T-helper 1 cell treated with Interleukin-12 subunit alpha and Interleukin-12 subunit beta and Interleukin-4 antibody, amounts not matched to agents 30 ng/mL and 1 ng/mL, for 36 hours (primary cell): ENCODE results near the gene NME5. TPM values are rescaled to one million over a fixed set of nuclear protein-coding genes. Genes with fewer than 3 reads are reported as not detected.
"Not testable (repeated sequence)": the region's sequence is repeated elsewhere in the genome, so short reads cannot be mapped to it uniquely, and the experiment has no call there.

ENCODE experiments used
- intact Hi-C: fragments of 100-400 bp; cut with micrococcal nuclease; formaldehyde crosslinking; loops from one replicate; pipeline ENCODE4 v1.15.1; 2024
- total RNA-seq: library from RNA; stranded (reverse); gene quantifications from 2 replicates; pipeline ENCODE4 v1.2.3, GENCODE V29; 2022

Gene NME5, protein sequence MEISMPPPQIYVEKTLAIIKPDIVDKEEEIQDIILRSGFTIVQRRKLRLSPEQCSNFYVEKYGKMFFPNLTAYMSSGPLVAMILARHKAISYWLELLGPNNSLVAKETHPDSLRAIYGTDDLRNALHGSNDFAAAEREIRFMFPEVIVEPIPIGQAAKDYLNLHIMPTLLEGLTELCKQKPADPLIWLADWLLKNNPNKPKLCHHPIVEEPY
- not detected in 2 replicates for total RNA-seq

DNA sequence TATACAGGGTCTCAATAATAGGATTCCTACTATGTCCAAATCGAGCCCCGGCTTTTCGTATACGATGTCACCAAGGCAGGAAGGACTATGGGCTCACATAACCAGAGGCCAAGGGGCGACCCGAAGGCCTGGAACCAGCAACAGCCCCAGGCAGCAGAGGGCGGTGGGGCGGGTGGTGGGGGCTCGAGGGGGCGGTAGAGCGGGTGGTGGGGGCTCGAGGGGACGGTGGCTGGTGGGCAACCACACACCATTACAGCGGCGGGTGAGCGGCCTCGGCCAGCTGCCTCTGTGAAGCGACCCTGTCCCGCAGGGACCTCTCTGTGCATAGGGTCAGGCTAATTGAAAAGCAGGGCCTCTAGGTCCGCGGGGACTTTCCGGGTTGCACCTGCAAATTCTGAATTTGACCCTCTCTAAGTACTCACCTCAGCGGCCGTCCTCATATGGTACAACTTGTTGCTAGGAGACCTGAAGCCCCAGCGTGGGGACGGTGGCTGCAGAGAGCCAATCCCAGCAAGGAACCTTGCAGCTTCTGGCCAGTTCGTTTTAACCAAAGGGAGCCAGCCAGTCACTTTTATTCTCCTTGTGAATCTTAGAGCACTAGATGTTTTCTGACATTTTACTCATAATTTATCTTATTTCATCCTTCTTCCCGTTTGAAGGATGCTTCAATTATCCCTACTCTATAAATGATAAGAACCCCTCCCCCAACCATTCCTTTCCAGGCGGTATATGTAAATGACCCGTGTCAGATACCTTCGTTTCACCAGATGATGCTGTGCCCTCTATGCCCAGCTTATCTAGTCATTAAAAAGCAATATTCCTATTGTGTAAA is at the start of gene NME5:
NME5 (minus strand) TSS at position 480 of the 832 bp plus-strand sequence. CDS start 648 bp downstream, outside the sequence.
- intact Hi-C loops: no loop called here

DNA sequence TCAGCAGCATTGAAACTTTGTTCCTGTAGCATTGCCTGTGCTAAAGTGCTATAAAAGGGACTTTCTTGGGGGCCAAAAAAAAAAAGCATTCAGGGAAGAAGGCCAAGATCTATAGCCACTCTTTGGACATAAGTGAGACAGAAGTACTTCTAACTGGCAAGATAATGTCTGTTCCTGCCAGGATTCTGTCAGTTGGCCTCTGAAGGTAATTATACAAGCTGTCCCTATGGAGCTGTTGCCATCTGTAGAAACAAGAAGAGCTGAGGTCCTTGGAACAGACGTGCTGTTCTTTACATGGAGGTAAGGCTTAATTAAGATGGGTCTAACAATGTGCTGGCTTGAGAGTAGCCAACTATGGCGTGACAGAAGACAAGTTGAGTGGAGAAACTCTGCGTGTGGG is 49.4 kb upstream of the NME5 start:
- intact Hi-C loops: no loop called here

DNA sequence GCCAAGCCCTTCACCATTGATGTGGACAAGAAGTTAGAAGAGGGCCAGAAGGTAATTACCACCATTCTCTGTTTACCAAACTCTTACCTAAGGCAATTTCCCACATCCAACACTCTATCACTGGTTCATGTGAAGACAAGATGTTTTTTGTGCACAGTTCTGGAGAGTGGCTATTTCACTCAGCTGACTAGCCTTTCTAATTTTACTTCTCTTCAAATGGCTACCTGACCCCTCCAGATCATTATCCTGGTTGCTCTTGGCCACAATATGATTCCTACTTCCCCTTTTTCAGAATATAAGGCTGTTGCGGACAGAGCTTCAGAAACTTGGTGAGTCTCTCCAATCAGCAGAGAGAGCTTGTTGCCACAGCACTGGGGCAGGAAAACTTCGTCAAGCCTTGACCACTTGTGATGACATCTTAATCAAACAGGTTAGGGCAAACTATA is 46.8 kb upstream of the NME5 start:
- intact Hi-C loops: no loop called here

DNA sequence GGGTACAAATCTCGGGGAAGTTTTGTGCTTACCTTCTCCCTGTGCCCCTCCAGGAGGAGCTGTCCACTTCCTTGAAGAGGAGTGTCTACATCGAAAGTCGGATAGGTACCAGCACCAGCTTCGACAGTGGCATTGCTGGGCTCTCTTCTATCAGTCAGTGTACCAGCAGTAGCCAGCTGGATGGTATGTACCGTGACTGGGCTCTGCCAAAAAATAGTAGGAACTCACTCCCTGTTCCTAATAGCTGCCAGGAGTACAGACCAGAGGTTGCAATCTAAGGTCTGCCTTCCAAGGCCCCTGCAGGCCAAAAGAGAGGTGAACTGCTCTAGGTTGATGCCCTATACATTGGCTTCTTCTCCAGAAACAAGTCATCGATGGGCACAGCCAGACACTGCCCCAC is 43.6 kb upstream of the NME5 start:
- intact Hi-C loops: no loop called here

DNA sequence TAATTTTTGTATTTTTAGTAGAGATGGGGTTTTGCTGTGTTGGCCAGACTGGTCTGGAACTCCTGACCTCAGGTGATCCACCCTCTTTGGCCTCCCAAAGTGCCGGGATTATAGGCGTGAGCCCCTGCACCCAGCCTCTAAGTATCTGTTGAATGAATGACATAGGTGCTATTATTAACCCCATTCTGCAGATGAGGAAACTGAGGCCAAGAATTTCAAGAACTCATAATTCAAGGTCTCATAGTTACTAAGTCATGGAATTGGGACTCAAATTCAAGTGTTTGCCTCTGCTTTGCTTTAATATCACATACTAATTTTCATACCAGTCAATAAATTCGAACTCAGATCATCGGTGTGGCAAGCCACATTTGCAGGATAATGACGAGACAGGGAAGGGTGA is 41.6 kb upstream of the NME5 start:
- intact Hi-C loops: loop anchor here (1.0 kb wide), 5 partner anchors 102 to 367 kb away; no protein-coding TSS in a partner anchor

DNA sequence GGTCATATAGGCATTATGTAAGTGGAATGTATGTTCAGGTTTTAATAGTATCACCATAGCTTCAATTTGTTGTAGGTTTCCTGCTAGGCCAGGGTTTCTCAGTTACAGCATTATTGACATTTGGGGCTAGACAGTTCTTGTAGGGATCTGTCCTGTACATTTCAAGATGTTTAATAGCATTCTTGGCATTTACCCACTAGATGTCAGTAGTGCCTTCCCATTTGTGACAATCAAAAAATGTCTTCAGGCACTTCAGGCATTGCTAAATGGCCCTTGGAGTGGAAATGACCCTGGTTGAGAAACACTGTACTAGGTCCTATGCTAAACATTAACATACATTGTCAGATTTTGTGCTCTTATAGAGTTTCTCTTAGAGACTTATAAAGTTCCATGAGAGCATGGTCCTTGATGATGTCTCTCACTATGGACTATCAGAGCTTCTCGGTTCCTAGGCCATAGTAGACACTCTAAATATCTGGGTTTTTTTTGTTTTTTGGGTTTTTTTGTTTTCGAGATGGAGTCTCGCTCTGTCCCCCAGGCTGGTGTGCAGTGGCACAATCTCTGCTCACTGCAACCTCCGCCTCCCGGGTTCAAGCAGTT is 41.1 kb upstream of the NME5 start:
- intact Hi-C loops: loop anchor here (1.0 kb wide), 5 partner anchors 103 to 368 kb away; no protein-coding TSS in a partner anchor

DNA sequence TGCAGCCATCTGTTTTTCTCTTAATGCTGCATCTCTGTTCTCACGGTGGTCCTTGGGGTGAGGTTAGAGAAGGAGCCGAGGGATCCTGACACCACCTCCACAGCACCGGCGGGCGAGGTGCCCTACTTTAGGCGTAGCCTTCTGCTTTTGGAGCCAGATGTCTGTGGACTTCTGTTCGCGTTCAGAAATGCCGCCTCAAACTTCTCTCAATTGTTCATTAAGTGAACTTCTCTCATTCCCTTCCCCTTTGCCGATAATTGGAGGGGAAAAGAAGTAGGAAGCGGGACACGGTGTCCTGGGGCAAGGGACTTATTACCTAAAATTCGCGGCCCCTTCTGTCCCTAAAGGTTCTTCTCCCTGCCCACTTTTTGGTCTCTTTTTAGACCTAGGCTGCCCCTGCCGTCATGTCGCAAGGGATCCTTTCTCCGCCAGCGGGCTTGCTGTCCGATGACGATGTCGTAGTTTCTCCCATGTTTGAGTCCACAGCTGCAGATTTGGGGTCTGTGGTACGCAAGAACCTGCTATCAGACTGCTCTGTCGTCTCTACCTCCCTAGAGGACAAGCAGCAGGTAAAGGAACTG is 40.1 kb upstream of the NME5 start:
- intact Hi-C loops: loop anchor here (5.0 to 10.0 kb wide), 3 partner anchors 573 to 1223 kb away; partner anchors contain the start of genes CTNNA1 and SPATA24

DNA sequence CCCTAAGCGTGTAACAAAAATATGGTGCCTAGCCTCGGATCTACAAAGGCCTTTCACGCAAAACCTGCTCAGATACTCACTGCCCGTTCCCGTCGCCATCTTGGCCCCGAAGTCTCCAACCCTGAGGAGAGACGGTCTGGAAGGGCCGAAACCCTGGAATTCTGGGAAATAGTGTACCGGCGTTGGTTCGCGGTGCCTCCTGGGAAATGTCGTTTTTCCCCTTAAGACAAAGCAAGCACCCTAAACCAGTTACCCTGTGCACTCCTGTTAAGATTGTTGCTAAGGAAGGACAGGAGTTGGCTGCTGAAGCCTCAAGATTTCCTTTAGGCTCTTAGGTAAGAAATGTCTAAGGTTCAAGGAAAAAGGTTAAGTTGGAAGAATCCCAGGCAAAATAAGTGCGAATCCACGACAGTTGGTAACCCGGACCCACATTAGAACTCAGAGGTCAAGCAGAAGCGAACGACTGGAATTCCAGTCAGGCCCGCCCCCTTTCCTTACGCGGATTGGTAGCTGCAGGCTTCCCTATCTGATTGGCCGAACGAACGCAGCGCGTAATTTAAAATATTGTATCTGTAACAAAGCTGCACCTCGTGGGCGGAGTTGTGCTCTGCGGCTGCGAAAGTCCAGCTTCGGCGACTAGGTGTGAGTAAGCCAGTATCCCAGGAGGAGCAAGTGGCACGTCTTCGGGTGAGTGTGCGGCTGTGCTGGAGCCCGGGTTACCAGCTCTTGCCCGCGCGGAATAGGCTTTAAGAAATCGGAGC is 39.5 kb upstream of the NME5 start, which contains the start of the genes BRD8 and KIF20A:
BRD8 (minus strand) TSS at position 115 of the 761 bp plus-strand sequence; CDS start at position 99, 16 bp downstream.
KIF20A (plus strand) TSS at position 597 of the 761 bp plus-strand sequence. CDS start 569 bp downstream, outside the sequence.
- intact Hi-C loops: loop anchor here (1.0 to 10.0 kb wide), 17 partner anchors 35 to 1224 kb away; partner anchors contain the start of genes CDC23, CDC25C, CTNNA1 and ETF1

DNA sequence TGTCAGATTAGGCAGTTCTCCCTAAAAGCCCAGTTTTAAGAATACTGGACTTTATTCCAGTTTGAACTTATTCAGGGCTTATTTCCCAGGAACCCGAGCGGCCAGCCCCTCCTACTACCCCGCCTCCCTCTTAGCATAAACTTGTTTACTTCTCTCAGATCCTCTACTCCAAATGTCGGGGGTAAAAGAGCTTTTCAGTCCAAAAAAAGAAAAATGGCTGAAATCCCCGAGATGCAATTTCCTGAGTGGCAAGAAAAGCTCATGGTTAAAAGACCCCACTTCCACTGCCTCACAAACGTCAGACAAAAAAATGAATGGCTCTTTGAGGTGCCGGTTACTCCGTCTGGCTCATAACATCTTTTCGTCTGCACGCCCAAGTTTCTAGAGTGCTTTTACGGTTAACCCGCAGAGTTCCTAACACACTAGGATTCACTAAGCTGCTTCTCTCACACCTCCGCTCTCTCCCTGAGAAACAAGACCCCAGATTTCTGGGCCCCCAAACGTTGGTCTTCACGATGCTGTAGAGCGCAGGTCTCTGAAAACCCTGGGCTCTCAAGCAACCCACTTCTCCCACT is 38.8 kb upstream of the NME5 start:
- intact Hi-C loops: loop anchor here (1.0 to 10.0 kb wide), 17 partner anchors 35 to 1224 kb away; partner anchors contain the start of genes CDC23, CDC25C, CTNNA1 and ETF1

DNA sequence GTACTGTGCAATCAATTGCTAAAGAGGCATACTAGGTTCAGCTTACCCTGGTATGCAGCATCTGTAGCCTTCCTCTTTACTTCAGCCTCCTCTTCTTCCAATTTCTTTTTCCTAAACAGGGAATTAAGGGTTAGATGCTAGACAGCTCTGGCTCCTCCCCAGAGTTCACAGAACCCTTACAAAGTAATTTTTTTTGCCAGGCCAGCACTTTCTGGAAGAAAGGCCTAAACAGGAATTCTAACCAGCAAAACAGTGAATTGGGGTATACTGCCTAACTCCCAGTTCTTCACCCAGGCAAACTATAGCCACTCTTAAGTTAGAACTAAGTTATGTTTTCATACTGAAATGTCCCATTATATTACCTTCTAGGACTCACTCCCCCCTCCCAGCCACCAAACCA is 31.1 kb upstream of the NME5 start:
- intact Hi-C loops: loop anchor here (10.0 kb wide), 1 partner anchor 1105 kb away; no protein-coding TSS in a partner anchor

DNA sequence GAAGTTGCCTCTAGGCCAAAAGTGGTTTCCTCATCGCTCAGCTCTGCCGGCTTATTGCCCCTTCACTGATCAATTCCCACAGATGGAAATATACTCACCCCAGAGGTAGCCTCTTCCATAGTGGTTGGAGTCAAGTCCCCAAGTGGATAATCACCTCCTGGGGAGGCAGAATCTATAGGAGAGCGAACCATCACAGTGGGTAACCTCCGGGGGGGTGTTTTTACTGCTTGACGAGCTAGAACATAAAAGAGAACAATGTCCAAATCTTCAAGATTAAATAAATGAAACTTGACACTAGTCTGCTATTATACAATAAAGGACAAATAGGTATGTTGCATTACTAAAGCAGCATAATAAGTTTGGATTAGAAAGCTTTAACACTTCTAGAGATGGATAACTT is 29.9 kb upstream of the NME5 start:
- intact Hi-C loops: no loop called here

DNA sequence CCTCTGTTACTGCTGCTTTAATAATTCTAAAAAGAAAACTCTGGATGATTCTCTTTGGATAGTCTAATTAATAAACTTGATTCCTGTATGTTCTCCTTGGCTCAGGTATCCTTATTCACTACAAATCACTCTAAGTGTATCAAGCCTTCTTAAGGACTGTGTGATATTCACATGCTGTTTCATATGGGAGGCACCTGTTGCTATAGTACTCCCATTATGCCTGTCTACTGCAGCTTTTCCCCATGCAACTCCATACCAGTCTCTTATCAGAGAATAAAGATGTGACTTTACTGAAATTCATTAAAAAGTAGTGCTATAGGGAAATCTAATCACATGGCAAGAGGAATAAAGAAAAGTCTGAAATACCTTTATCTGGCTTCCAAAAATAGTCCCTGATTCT is 24.5 kb upstream of the NME5 start:
- intact Hi-C loops: no loop called here

DNA sequence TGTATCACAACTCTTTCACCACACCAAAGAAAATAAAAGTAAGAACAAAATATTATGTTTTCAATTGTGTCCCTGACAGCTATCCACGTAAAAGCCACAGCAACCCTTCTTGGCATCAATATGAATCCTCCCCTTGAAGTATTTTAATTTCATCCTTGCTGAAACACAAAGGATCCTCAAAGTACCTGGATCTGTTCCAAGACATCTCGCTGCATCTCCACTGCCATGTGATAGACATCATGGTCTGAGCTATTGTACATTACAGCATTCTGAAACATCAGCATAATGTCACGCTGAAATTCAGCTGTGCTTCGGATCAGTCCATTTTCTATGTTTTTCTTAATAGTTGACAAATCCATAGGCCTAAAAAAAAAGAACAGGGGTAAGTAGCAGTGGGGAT is 21.5 kb upstream of the NME5 start:
- intact Hi-C loops: no loop called here

DNA sequence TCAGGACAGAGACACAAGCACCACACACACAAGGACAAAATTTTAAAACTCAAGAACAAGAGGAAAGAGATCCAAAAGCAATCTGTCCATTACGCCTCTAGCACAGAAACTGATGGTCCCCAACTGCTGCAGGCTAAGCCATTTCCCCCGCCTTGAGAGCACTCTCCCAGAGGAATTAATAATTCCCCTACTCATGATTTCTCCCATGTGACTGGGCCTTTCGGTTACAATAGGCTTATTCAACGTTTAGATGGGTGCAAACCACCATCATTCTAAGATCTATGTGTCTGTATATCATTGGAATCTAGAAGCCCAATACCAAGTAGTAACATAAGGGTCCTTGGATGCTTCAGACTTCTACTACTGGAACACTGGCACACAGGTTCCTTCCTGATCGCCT is 20.4 kb upstream of the NME5 start:
- intact Hi-C loops: no loop called here

DNA sequence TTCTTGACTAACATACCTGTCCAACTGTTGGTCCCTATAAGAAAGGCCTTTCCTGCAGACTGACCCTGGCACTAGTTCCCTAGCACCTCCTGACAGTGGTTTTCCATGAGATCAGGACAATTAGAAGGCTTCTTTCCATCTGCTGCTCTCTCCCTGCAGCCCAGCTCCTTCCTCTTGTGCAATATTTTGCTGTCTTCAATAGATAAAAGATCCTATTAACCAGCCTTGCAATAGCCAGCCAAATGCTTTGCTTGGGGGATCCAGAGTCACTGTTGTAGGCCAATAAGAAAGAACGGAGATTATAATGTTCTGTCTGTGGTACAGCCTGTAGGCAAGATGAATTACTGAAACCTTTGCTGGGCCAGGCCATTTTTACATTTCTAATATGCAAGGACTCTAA is 18.4 kb upstream of the NME5 start:
- intact Hi-C loops: no loop called here

DNA sequence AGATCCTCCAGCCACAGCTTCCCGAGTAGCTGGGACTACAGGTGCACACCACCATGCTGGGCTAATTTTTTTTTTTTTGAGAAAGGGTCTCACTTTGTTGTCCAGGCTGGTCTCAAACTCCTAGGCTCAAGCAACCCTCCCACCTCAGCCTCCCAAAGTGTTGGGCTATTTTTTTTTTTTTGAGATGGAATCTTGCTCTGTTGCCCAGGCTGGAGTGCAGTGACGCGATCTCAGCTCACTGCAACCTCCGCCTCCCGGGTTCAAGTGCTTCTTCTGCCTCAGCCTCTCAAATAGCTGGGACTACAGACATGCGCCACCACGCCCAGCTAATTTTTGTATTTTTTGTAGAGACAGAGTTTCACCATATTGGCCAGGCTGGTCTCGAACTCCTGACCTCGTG is 16.7 kb upstream of the NME5 start:
- intact Hi-C loops: not testable (repeated sequence)

DNA sequence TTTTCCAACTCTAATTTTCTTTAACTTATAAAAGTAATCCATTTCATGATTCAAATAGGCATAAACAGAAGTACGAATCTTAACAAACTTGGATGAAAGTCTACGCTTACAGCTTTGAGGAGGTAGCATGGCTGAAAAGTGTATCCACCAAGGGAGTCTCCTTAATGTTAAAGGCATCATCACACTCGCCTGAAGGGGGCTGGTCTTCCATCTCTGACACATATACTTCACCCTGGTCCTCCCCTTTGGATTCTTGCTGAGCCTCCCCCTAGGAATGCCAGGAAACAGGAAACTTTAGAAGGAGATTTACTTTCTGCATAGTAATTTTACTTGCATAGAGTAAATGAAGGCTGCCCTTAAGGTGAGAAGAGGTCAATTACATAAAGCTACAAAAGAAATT is 10.3 kb upstream of the NME5 start:
- intact Hi-C loops: no loop called here

DNA sequence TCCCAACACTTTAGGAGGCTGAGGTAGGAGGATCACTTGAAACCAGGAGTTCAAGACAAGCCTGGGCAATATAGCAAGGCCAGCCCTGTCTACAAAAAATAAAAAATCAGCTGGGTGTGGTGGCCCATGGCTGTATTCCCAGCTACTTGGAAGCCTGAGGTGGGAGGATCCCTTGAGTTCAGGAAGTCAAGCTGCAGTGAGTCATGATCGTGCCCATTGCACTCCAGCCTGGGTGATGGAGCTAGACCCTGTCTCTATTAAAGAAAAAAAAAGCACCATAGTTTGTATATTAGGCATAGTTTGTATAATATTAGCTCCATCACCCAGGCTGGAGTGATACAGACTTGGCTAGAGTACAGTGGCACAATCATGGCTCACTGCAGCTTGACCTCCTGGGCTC is 9.6 kb upstream of the NME5 start:
- intact Hi-C loops: no loop called here

DNA sequence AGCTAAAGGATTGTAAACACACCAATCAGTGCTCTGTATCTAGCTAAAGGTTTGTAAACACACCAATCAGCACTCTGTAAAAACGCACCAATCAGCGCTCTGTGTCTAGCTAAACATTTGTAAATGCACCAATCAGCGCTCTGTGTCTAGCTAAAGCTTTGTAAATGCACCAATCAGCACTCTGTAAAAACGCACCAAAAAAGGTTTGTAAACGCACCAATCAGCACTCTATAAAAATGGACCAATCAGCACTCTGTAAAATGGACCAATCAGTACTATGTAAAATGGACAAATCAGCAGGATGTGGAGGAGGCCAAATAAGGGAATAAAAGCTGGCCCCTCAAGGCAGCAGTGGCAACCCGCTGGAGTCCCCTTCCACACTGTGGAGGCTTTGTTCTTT is 4.3 kb upstream of the NME5 start:
- intact Hi-C loops: not testable (repeated sequence)

DNA sequence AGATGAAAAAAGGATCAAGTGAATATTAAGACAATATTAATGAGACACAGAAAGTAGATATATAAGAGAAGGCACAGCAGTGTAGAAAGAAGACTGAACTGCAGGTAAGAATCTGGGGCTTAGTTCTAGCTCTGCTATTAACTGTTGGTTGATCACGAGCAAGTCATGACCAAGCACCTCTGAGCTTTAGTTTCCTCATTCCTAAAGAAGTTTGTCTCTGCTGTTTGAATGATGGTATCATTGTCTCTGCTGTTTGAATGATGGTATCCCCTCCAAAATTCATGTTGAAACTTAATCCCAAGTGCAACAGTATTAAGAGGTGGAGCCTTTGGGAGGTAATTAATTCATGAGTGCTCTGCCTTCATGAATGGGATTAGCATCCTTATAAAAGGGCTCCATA is 2.5 kb upstream of the NME5 start:
- intact Hi-C loops: no loop called here
